HEK293 (cell line): Measurements from ENCODE around the gene DLG2.

ENCODE experiments used
- CTCF ChIA-PET: fragments of 350-600 bp; formaldehyde crosslinking; extraction: SDS; loops from one replicate; lab custom pipeline; 2021; ENCODE audit warnings: antibody characterized with exemption; lab: Yijun Ruan, JAX
- POLR2A ChIA-PET: fragments of 300-600 bp; formaldehyde crosslinking; extraction: SDS; loops from one replicate; lab custom pipeline; 2020; ENCODE audit warnings: antibody characterized with exemption, inconsistent platforms; lab: Yijun Ruan, JAX
- H3K27ac ChIP-seq: fragments of 200-500 bp; sonication (Bioruptor generic); 2 replicates; pipeline ENCODE4 v1.5.1; 2014; ENCODE audit warnings: low read depth, low read length, control low read depth, inconsistent platforms; ENCODE audit errors: extremely low read depth
- H3K36me3 ChIP-seq, 2 experiments: fragments of 200-500 bp in 1 of 2; sonication (Bioruptor generic) in 1 of 2; 1 replicate in 1 of 2; 2 replicates in 1 of 2; pipeline ENCODE4 v1.5.1; 2014 to 2017; ENCODE audit warnings: inconsistent platforms in 2 of 2, low read length in 2 of 2; ENCODE audit not compliant: control insufficient read depth in 2 of 2, insufficient read depth in 1 of 2
- H3K4me1 ChIP-seq: fragments of 200-500 bp; sonication (Bioruptor generic); 2 replicates; pipeline ENCODE4 v1.5.1; 2014; ENCODE audit warnings: mild to moderate bottlenecking, low read length, inconsistent platforms; ENCODE audit not compliant: control insufficient read depth, insufficient read depth
- H3K4me3 ChIP-seq: 2 replicates; pipeline ENCODE4 v1.5.1; 2011; ENCODE audit warnings: low read depth, mild to moderate bottlenecking, control low read depth, low read length, moderate library complexity
- H3K9me3 ChIP-seq: fragments of 200-500 bp; sonication (Bioruptor generic); 2 replicates; pipeline ENCODE4 v1.5.1; 2014; ENCODE audit warnings: low read depth, low read length, inconsistent platforms; ENCODE audit not compliant: control insufficient read depth, insufficient read depth
- ZBTB21 ChIP-seq: fragments of 450-650 bp; formaldehyde crosslinking; IDR thresholded peaks from 2 replicates; pipeline ENCODE4 v1.5.1; 2017; ENCODE audit warnings: missing biosample characterization, missing genetic modification characterization
- ZFP41 ChIP-seq: fragments of 450-650 bp; formaldehyde crosslinking; IDR thresholded peaks from 2 replicates; pipeline ENCODE4 v1.5.1; 2016; ENCODE audit warnings: missing biosample characterization, missing genetic modification characterization, borderline replicate concordance
- ZNF132 ChIP-seq: fragments of 450-650 bp; formaldehyde crosslinking; IDR thresholded peaks from 2 replicates; pipeline ENCODE4 v1.5.1; 2017; ENCODE audit warnings: missing biosample characterization, missing genetic modification characterization, borderline replicate concordance
- ZNF175 ChIP-seq: fragments of 450-650 bp; formaldehyde crosslinking; IDR thresholded peaks from 2 replicates; pipeline ENCODE4 v1.5.1; 2016; ENCODE audit warnings: missing biosample characterization, missing genetic modification characterization
- ZNF335 ChIP-seq: fragments of 450-650 bp; formaldehyde crosslinking; conservative IDR thresholded peaks from 2 replicates; pipeline ENCODE4 v1.5.1; 2016; ENCODE audit warnings: missing biosample characterization, missing genetic modification characterization
- ZNF426 ChIP-seq: fragments of 450-650 bp; formaldehyde crosslinking; IDR thresholded peaks from 2 replicates; pipeline ENCODE4 v1.5.1; 2017; ENCODE audit warnings: missing biosample characterization, missing genetic modification characterization, mild to moderate bottlenecking, inconsistent platforms, moderate library complexity
- ZNF48 ChIP-seq: fragments of 450-650 bp; formaldehyde crosslinking; IDR thresholded peaks from 2 replicates; pipeline ENCODE4 v1.5.1; 2016; ENCODE audit warnings: missing biosample characterization, missing genetic modification characterization
- ZNF529 ChIP-seq: fragments of 450-650 bp; formaldehyde crosslinking; IDR thresholded peaks from 2 replicates; pipeline ENCODE4 v1.5.1; 2017; ENCODE audit warnings: missing genetic modification characterization, missing biosample characterization; ENCODE audit not compliant: insufficient replicate concordance
- ZNF548 ChIP-seq: fragments of 450-650 bp; formaldehyde crosslinking; IDR thresholded peaks from 2 replicates; pipeline ENCODE4 v1.5.1; 2016; ENCODE audit warnings: missing biosample characterization, missing genetic modification characterization
- ZNF600 ChIP-seq: fragments of 450-650 bp; formaldehyde crosslinking; IDR thresholded peaks from 2 replicates; pipeline ENCODE4 v1.5.1; 2016; ENCODE audit warnings: missing biosample characterization, missing genetic modification characterization
- ZNF610 ChIP-seq: fragments of 450-650 bp; formaldehyde crosslinking; IDR thresholded peaks from 2 replicates; pipeline ENCODE4 v1.5.1; 2016; ENCODE audit warnings: missing biosample characterization, missing genetic modification characterization, borderline replicate concordance
- ZNF837 ChIP-seq: fragments of 450-650 bp; formaldehyde crosslinking; IDR thresholded peaks from 2 replicates; pipeline ENCODE4 v1.5.1; 2016; ENCODE audit warnings: missing biosample characterization, missing genetic modification characterization
- TF ChIP-seq, protein P1 (sequence below): fragments of 450-650 bp; formaldehyde crosslinking; IDR thresholded peaks from 2 replicates; pipeline ENCODE4 v1.5.1; 2016; ENCODE audit warnings: missing biosample characterization, missing genetic modification characterization
- TF ChIP-seq, protein P2 (sequence below): fragments of 450-650 bp; formaldehyde crosslinking; IDR thresholded peaks from 2 replicates; pipeline ENCODE4 v1.5.0; 2017; ENCODE audit warnings: missing biosample characterization, missing genetic modification characterization, borderline replicate concordance
- TF ChIP-seq, protein P3 (sequence below): fragments of 450-650 bp; formaldehyde crosslinking; IDR thresholded peaks from 2 replicates; pipeline ENCODE4 v1.5.1; 2016; ENCODE audit warnings: missing biosample characterization, missing genetic modification characterization, borderline replicate concordance
- TF ChIP-seq, protein P4 (sequence below): fragments of 450-650 bp; formaldehyde crosslinking; IDR thresholded peaks from 2 replicates; pipeline ENCODE4 v1.5.1; 2016; ENCODE audit warnings: missing biosample characterization, missing genetic modification characterization
- TF ChIP-seq, protein P5 (sequence below): fragments of 450-650 bp; formaldehyde crosslinking; conservative IDR thresholded peaks from 2 replicates; pipeline ENCODE4 v1.5.1; 2016; ENCODE audit warnings: low read depth, missing biosample characterization, missing genetic modification characterization
- TF ChIP-seq, protein P6 (sequence below): fragments of 450-650 bp; formaldehyde crosslinking; IDR thresholded peaks from 2 replicates; pipeline ENCODE4 v1.5.1; 2017; ENCODE audit warnings: missing biosample characterization, missing genetic modification characterization

The DLG2 gene

DNA sequence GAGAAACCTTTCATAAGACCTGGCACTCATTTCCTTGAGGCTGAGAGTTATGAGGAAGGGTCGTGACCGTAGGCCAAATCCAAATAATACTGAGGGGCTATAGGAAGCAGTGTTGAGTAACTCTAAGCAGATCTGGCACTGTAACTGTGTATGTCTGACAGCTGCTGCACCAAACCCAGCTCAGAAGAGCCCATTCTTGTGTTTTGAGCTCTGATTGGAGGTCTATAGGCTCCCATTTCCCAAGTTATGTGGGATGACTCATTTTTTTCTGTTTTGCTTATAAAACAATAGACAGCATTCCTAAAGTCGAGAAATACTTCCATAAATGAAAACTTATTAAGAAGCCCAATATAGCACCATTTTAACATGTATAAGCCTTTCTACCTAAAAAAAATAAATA, 645.8 kb downstream of the DLG2 start:
- Histone ChIP-seq H3K36me3 (no peaks in the 10 kb centered on the region), H3K4me1 (no peaks in the 10 kb centered on the region), H3K4me3 (no peak overlapping the region), H3K9me3 (no peaks in the 10 kb centered on the region), H3K27ac (no peak overlapping the region)
- ChIA-PET CTCF (interaction anchor here (0.6 kb wide), 1 partner anchor 435 kb away, joined by 3 read pairs; no protein-coding TSS in a partner anchor), POLR2A (no interaction called here)
- no peak for TF ChIP-seq ZNF529 (tag by site-specific recombination)
- TF ChIP-seq ZNF610 (tag by site-specific recombination) = no peak
- TF ChIP-seq, protein P1, sequence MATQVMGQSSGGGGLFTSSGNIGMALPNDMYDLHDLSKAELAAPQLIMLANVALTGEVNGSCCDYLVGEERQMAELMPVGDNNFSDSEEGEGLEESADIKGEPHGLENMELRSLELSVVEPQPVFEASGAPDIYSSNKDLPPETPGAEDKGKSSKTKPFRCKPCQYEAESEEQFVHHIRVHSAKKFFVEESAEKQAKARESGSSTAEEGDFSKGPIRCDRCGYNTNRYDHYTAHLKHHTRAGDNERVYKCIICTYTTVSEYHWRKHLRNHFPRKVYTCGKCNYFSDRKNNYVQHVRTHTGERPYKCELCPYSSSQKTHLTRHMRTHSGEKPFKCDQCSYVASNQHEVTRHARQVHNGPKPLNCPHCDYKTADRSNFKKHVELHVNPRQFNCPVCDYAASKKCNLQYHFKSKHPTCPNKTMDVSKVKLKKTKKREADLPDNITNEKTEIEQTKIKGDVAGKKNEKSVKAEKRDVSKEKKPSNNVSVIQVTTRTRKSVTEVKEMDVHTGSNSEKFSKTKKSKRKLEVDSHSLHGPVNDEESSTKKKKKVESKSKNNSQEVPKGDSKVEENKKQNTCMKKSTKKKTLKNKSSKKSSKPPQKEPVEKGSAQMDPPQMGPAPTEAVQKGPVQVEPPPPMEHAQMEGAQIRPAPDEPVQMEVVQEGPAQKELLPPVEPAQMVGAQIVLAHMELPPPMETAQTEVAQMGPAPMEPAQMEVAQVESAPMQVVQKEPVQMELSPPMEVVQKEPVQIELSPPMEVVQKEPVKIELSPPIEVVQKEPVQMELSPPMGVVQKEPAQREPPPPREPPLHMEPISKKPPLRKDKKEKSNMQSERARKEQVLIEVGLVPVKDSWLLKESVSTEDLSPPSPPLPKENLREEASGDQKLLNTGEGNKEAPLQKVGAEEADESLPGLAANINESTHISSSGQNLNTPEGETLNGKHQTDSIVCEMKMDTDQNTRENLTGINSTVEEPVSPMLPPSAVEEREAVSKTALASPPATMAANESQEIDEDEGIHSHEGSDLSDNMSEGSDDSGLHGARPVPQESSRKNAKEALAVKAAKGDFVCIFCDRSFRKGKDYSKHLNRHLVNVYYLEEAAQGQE = no peak
- no peak for TF ChIP-seq ZNF335 (tag by site-specific recombination)
- TF ChIP-seq ZFP41 (tag by site-specific recombination) = no peak
- TF ChIP-seq ZNF132 (tag by site-specific recombination) = no peak
- TF ChIP-seq, protein P2, sequence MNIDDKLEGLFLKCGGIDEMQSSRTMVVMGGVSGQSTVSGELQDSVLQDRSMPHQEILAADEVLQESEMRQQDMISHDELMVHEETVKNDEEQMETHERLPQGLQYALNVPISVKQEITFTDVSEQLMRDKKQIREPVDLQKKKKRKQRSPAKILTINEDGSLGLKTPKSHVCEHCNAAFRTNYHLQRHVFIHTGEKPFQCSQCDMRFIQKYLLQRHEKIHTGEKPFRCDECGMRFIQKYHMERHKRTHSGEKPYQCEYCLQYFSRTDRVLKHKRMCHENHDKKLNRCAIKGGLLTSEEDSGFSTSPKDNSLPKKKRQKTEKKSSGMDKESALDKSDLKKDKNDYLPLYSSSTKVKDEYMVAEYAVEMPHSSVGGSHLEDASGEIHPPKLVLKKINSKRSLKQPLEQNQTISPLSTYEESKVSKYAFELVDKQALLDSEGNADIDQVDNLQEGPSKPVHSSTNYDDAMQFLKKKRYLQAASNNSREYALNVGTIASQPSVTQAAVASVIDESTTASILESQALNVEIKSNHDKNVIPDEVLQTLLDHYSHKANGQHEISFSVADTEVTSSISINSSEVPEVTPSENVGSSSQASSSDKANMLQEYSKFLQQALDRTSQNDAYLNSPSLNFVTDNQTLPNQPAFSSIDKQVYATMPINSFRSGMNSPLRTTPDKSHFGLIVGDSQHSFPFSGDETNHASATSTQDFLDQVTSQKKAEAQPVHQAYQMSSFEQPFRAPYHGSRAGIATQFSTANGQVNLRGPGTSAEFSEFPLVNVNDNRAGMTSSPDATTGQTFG (tag by site-specific recombination) = no peak
- TF ChIP-seq ZNF175 (tag by site-specific recombination) = no peak
- TF ChIP-seq ZNF600 (tag by site-specific recombination) = no peak
- TF ChIP-seq, protein P3, sequence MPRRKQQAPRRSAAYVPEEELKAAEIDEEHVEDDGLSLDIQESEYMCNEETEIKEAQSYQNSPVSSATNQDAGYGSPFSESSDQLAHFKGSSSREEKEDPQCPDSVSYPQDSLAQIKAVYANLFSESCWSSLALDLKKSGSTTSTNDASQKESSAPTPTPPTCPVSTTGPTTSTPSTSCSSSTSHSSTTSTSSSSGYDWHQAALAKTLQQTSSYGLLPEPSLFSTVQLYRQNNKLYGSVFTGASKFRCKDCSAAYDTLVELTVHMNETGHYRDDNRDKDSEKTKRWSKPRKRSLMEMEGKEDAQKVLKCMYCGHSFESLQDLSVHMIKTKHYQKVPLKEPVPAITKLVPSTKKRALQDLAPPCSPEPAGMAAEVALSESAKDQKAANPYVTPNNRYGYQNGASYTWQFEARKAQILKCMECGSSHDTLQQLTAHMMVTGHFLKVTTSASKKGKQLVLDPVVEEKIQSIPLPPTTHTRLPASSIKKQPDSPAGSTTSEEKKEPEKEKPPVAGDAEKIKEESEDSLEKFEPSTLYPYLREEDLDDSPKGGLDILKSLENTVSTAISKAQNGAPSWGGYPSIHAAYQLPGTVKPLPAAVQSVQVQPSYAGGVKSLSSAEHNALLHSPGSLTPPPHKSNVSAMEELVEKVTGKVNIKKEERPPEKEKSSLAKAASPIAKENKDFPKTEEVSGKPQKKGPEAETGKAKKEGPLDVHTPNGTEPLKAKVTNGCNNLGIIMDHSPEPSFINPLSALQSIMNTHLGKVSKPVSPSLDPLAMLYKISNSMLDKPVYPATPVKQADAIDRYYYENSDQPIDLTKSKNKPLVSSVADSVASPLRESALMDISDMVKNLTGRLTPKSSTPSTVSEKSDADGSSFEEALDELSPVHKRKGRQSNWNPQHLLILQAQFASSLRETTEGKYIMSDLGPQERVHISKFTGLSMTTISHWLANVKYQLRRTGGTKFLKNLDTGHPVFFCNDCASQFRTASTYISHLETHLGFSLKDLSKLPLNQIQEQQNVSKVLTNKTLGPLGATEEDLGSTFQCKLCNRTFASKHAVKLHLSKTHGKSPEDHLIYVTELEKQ (tag by site-specific recombination) = no peak
- TF ChIP-seq, protein P4, sequence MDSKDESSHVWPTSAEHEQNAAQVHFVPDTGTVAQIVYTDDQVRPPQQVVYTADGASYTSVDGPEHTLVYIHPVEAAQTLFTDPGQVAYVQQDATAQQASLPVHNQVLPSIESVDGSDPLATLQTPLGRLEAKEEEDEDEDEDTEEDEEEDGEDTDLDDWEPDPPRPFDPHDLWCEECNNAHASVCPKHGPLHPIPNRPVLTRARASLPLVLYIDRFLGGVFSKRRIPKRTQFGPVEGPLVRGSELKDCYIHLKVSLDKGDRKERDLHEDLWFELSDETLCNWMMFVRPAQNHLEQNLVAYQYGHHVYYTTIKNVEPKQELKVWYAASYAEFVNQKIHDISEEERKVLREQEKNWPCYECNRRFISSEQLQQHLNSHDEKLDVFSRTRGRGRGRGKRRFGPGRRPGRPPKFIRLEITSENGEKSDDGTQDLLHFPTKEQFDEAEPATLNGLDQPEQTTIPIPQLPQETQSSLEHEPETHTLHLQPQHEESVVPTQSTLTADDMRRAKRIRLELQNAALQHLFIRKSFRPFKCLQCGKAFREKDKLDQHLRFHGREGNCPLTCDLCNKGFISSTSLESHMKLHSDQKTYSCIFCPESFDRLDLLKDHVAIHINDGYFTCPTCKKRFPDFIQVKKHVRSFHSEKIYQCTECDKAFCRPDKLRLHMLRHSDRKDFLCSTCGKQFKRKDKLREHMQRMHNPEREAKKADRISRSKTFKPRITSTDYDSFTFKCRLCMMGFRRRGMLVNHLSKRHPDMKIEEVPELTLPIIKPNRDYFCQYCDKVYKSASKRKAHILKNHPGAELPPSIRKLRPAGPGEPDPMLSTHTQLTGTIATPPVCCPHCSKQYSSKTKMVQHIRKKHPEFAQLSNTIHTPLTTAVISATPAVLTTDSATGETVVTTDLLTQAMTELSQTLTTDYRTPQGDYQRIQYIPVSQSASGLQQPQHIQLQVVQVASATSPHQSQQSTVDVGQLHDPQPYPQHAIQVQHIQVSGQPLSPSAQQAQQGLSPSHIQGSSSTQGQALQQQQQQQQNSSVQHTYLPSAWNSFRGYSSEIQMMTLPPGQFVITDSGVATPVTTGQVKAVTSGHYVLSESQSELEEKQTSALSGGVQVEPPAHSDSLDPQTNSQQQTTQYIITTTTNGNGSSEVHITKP (tag by site-specific recombination) = no peak
- TF ChIP-seq ZNF837 (tag by site-specific recombination) = no peak
- no peak for TF ChIP-seq ZNF426 (tag by site-specific recombination)
- no peak for TF ChIP-seq ZNF48
- no peak for TF ChIP-seq ZNF548 (tag by site-specific recombination)
- TF ChIP-seq, protein P5, sequence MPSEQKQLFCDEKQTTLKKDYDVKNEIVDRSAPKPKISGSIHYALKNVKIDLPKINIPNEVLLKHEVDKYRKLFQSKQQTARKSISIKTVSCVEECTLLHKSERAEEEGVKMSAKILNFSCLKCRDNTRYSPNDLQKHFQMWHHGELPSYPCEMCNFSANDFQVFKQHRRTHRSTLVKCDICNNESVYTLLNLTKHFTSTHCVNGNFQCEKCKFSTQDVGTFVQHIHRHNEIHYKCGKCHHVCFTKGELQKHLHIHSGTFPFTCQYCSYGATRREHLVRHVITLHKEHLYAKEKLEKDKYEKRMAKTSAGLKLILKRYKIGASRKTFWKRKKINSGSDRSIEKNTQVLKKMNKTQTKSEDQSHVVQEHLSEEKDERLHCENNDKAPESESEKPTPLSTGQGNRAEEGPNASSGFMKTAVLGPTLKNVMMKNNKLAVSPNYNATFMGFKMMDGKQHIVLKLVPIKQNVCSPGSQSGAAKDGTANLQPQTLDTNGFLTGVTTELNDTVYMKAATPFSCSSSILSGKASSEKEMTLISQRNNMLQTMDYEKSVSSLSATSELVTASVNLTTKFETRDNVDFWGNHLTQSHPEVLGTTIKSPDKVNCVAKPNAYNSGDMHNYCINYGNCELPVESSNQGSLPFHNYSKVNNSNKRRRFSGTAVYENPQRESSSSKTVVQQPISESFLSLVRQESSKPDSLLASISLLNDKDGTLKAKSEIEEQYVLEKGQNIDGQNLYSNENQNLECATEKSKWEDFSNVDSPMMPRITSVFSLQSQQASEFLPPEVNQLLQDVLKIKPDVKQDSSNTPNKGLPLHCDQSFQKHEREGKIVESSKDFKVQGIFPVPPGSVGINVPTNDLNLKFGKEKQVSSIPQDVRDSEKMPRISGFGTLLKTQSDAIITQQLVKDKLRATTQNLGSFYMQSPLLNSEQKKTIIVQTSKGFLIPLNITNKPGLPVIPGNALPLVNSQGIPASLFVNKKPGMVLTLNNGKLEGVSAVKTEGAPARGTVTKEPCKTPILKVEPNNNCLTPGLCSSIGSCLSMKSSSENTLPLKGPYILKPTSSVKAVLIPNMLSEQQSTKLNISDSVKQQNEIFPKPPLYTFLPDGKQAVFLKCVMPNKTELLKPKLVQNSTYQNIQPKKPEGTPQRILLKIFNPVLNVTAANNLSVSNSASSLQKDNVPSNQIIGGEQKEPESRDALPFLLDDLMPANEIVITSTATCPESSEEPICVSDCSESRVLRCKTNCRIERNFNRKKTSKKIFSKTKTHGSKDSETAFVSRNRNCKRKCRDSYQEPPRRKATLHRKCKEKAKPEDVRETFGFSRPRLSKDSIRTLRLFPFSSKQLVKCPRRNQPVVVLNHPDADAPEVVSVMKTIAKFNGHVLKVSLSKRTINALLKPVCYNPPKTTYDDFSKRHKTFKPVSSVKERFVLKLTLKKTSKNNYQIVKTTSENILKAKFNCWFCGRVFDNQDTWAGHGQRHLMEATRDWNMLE (tag by site-specific recombination) = no peak
- no peak for TF ChIP-seq ZBTB21 (tag by site-specific recombination)
- TF ChIP-seq, protein P6, sequence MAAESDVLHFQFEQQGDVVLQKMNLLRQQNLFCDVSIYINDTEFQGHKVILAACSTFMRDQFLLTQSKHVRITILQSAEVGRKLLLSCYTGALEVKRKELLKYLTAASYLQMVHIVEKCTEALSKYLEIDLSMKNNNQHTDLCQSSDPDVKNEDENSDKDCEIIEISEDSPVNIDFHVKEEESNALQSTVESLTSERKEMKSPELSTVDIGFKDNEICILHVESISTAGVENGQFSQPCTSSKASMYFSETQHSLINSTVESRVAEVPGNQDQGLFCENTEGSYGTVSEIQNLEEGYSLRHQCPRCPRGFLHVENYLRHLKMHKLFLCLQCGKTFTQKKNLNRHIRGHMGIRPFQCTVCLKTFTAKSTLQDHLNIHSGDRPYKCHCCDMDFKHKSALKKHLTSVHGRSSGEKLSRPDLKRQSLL (tag by site-specific recombination) = no peak
